Osteoblast (primary cell): Measurements from ENCODE around the gene PRKN. TPM values are rescaled to one million over a fixed set of nuclear protein-coding genes. Genes with fewer than 3 reads are reported as not detected.

Experiments
- DNase-seq: peaks from one replicate; pipeline ENCODE4 v3.0.0; 2011; ENCODE audit warnings: low spot score, mixed read lengths; ENCODE audit not compliant: insufficient read length; ENCODE audit errors: missing footprints
- H2AFZ ChIP-seq: 2 replicates; pipeline ENCODE4 v1.6.0; 2011; ENCODE audit warnings: mild to moderate bottlenecking, low read length
- H3K27ac ChIP-seq: 2 replicates; pipeline ENCODE4 v1.5.1; 2011; ENCODE audit warnings: mild to moderate bottlenecking, low read depth, low read length, moderate library complexity
- H3K27me3 ChIP-seq: 2 replicates; pipeline ENCODE4 v1.6.0; 2012; ENCODE audit warnings: mild to moderate bottlenecking, control low read depth, inconsistent platforms, low read length, moderate library complexity; ENCODE audit not compliant: insufficient read depth
- H3K36me3 ChIP-seq: 2 replicates; pipeline ENCODE4 v1.5.1; 2011; ENCODE audit warnings: mild to moderate bottlenecking, low read length, control low read depth, moderate library complexity; ENCODE audit not compliant: insufficient read depth
- H3K4me1 ChIP-seq: 2 replicates; pipeline ENCODE4 v1.5.1; 2011; ENCODE audit warnings: mild to moderate bottlenecking, low read length, control low read depth, moderate library complexity; ENCODE audit not compliant: insufficient read depth
- H3K4me2 ChIP-seq: 2 replicates; pipeline ENCODE4 v1.6.0; 2011; ENCODE audit warnings: mild to moderate bottlenecking, low read length; ENCODE audit not compliant: insufficient read depth
- H3K4me3 ChIP-seq: fragments of 200-600 bp; sonication (generic); 3 replicates; pipeline ENCODE4 v1.5.1; 2012; ENCODE audit warnings: mild to moderate bottlenecking, low read length, inconsistent platforms; ENCODE audit not compliant: insufficient read depth
- H3K79me2 ChIP-seq: 2 replicates; pipeline ENCODE4 v1.6.0; 2012; ENCODE audit warnings: mild to moderate bottlenecking, low read length, control low read depth, inconsistent platforms; ENCODE audit not compliant: insufficient read depth
- H3K9me3 ChIP-seq: 2 replicates; pipeline ENCODE4 v1.5.1; 2011; ENCODE audit warnings: low read depth, low read length, control low read depth
- H4K20me1 ChIP-seq: 2 replicates; pipeline ENCODE4 v1.6.0; 2012; ENCODE audit warnings: mild to moderate bottlenecking, low read length, control low read depth; ENCODE audit not compliant: insufficient read depth
- CTCF ChIP-seq: IDR thresholded peaks from 2 replicates; pipeline ENCODE4 v1.5.1; 2011; ENCODE audit warnings: mild to moderate bottlenecking, low read depth, low read length, moderate library complexity; ENCODE audit errors: extremely low read depth
- total RNA-seq: library from RNA; depleted of rRNA; stranded (reverse); fragments of >200 nt; gene quantifications from 2 replicates; pipeline ENCODE4 v1.2.3, GENCODE V29; 2012

PRKN gene
- total RNA-seq, 1 donor, result 2.9 TPM

- Histone ChIP-seq H3K4me1 (no peaks in the 10 kb centered on the region), H3K27ac (no peak overlapping the region), H3K4me3 (no peak overlapping the region), H2AFZ (no peak overlapping the region), H3K4me2 (no peak overlapping the region), H3K9me3 (peaks cover under 1% of the 10 kb centered on the region), H3K36me3 (no peaks in the 10 kb centered on the region), H3K79me2 (no peaks in the 10 kb centered on the region), H3K27me3 (no peaks in the 10 kb centered on the region), H4K20me1 (no peaks in the 10 kb centered on the region)
- no peak for TF ChIP-seq CTCF
- DNase-seq, result no peak
These were observed 930.9 kb downstream of the PRKN start for GRCh38 chr6:161796681-161797080.

- no peak overlapping the region for H3K4me2 ChIP-seq
These were observed 934.6 kb downstream of the PRKN start for GRCh38 chr6:161792851-161793493.

GRCh38 chr6:161788531-161788930 lies 939.0 kb downstream of the PRKN start:
- peaks cover 2% of the 10 kb centered on the region for H3K9me3 ChIP-seq
- TF ChIP-seq CTCF, result no peak

More at GRCh38 chr6:161792851-161793493, 934.6 kb downstream of the PRKN start:
- H3K36me3 ChIP-seq, result no peaks in the 10 kb centered on the region
- no peak overlapping the region for H2AFZ ChIP-seq
- H3K4me3 ChIP-seq, result no peak overlapping the region
- no peaks in the 10 kb centered on the region for H4K20me1 ChIP-seq
- H3K4me1 ChIP-seq, result no peaks in the 10 kb centered on the region
- H3K27ac ChIP-seq, result no peak overlapping the region
- DNase-seq, result no peak
- H3K79me2 ChIP-seq, result no peaks in the 10 kb centered on the region
- no peaks in the 10 kb centered on the region for H3K27me3 ChIP-seq
- TF ChIP-seq CTCF, result no peak
- H3K9me3 ChIP-seq, result peaks cover 2% of the 10 kb centered on the region

GRCh38 chr6:161772176-161772575 lies 955.4 kb downstream of the PRKN start:
- no peak overlapping the region for H3K4me2 ChIP-seq
- TF ChIP-seq CTCF, result no peak
- peaks cover 2% of the 10 kb centered on the region for H3K9me3 ChIP-seq
- no peak for DNase-seq
- no peak overlapping the region for H3K27ac ChIP-seq
- no peaks in the 10 kb centered on the region for H4K20me1 ChIP-seq
- H2AFZ ChIP-seq, result no peak overlapping the region
- no peaks in the 10 kb centered on the region for H3K36me3 ChIP-seq
- H3K4me1 ChIP-seq, result no peaks in the 10 kb centered on the region
- no peaks in the 10 kb centered on the region for H3K79me2 ChIP-seq
- no peak overlapping the region for H3K4me3 ChIP-seq
- no peaks in the 10 kb centered on the region for H3K27me3 ChIP-seq

More at GRCh38 chr6:161788531-161788930, 939.0 kb downstream of the PRKN start:
- no peaks in the 10 kb centered on the region for H3K79me2 ChIP-seq
- H2AFZ ChIP-seq, result no peak overlapping the region
- H4K20me1 ChIP-seq, result no peaks in the 10 kb centered on the region
- H3K27ac ChIP-seq, result no peak overlapping the region
- H3K27me3 ChIP-seq, result no peaks in the 10 kb centered on the region
- H3K4me3 ChIP-seq, result no peak overlapping the region
- H3K4me1 ChIP-seq, result no peaks in the 10 kb centered on the region
- H3K4me2 ChIP-seq, result no peak overlapping the region
- DNase-seq, result no peak
- no peaks in the 10 kb centered on the region for H3K36me3 ChIP-seq
